WTC11 (cell line): ENCODE measurements around the gene LGALSL. TPM values are rescaled to one million over a fixed set of nuclear protein-coding genes. Genes with fewer than 3 reads are reported as not detected.

Experiments
- ATAC-seq: fragments of 200-7000 bp; cut with Tn5 transposase; 2 replicates; pipeline ENCODE4 v1.10.0; 2021; ENCODE audit warnings: mild to moderate bottlenecking, moderate library complexity
- CTCF ChIA-PET: fragments of 300-600 bp; sonication (Branson Sonifier 250); formaldehyde crosslinking; loops from one replicate; lab custom pipeline; 2021; ENCODE audit warnings: antibody characterized with exemption; lab: Charles Lee
- POLR2A ChIA-PET: fragments of 350-600 bp; sonication (Branson Sonifier 250); formaldehyde crosslinking; loops from one replicate; lab custom pipeline; 2021; ENCODE audit warnings: antibody characterized with exemption; lab: Charles Lee
- DNase-seq: peaks from one replicate; pipeline ENCODE4 v3.0.0; 2021; ENCODE audit warnings: low spot score
- H3K27ac Mint-ChIP-seq: 2 replicates; pipeline ENCODE4 v1.8.0; 2021; ENCODE audit warnings: mixed read lengths
- H3K27me3 Mint-ChIP-seq: 2 replicates; pipeline ENCODE4 v1.8.0; 2021; ENCODE audit warnings: low read depth, mild to moderate bottlenecking, moderate library complexity, mixed read lengths
- H3K36me3 Mint-ChIP-seq: 2 replicates; pipeline ENCODE4 v1.8.0; 2021; ENCODE audit warnings: mixed read lengths
- H3K4me1 Mint-ChIP-seq: 2 replicates; pipeline ENCODE4 v1.8.0; 2022; ENCODE audit warnings: mixed read lengths
- H3K4me3 Mint-ChIP-seq: 2 replicates; pipeline ENCODE4 v1.8.0; 2021; ENCODE audit warnings: mild to moderate bottlenecking, moderate library complexity, mixed read lengths
- H3K9me3 Mint-ChIP-seq: 2 replicates; pipeline ENCODE4 v1.8.0; 2021; ENCODE audit warnings: mixed read lengths
- ERG ChIP-seq: fragments of 250-450 bp; sonication (Bioruptor Pico); IDR thresholded peaks from 2 replicates; pipeline ENCODE4 v1.8.0; 2021; ENCODE audit warnings: mild to moderate bottlenecking
- ETV6 ChIP-seq: sonication (generic); formaldehyde crosslinking; IDR thresholded peaks from 2 replicates; pipeline ENCODE4 v1.8.1; 2022; ENCODE audit warnings: mild to moderate bottlenecking, missing genetic modification reagents
- FOXK1 ChIP-seq: sonication (generic); formaldehyde crosslinking; IDR thresholded peaks from 2 replicates; pipeline ENCODE4 v1.8.0; 2022; ENCODE audit warnings: mild to moderate bottlenecking, moderate library complexity, missing genetic modification reagents
- FOXP4 ChIP-seq: sonication (generic); formaldehyde crosslinking; IDR thresholded peaks from 2 replicates; pipeline ENCODE4 v1.8.0; 2022; ENCODE audit warnings: mild to moderate bottlenecking, missing genetic modification reagents
- GABPB1 ChIP-seq: sonication (generic); formaldehyde crosslinking; IDR thresholded peaks from 2 replicates; pipeline ENCODE4 v1.8.1; 2023; ENCODE audit warnings: mild to moderate bottlenecking, missing genetic modification reagents
- HMGA2 ChIP-seq: fragments of 250-450 bp; sonication (Bioruptor Pico); IDR thresholded peaks from 2 replicates; pipeline ENCODE4 v1.4.0; 2021; ENCODE audit warnings: mild to moderate bottlenecking, moderate library complexity
- NR1H2 ChIP-seq: sonication (generic); formaldehyde crosslinking; IDR thresholded peaks from 2 replicates; pipeline ENCODE4 v1.9.0; 2021; ENCODE audit warnings: mild to moderate bottlenecking, moderate library complexity, missing genetic modification reagents
- SMAD4 ChIP-seq: sonication (generic); formaldehyde crosslinking; IDR thresholded peaks from 2 replicates; pipeline ENCODE4 v1.8.0; 2022; ENCODE audit warnings: mild to moderate bottlenecking, missing genetic modification reagents
- TEAD1 ChIP-seq: sonication (generic); formaldehyde crosslinking; IDR thresholded peaks from 2 replicates; pipeline ENCODE4 v1.8.0; 2022; ENCODE audit warnings: mild to moderate bottlenecking, missing genetic modification reagents
- TEAD4 ChIP-seq: sonication (generic); formaldehyde crosslinking; IDR thresholded peaks from 2 replicates; pipeline ENCODE4 v1.8.0; 2022; ENCODE audit warnings: mild to moderate bottlenecking, missing genetic modification reagents
- ZMAT4 ChIP-seq: fragments of 250-450 bp; sonication (Bioruptor Pico); IDR thresholded peaks from 2 replicates; pipeline ENCODE4 v1.9.0; 2021; ENCODE audit warnings: mild to moderate bottlenecking
- ZNF121 ChIP-seq: sonication (generic); formaldehyde crosslinking; IDR thresholded peaks from 2 replicates; pipeline ENCODE4 v1.8.0; 2023; ENCODE audit warnings: missing genetic modification reagents
- ZNF281 ChIP-seq: sonication (generic); formaldehyde crosslinking; IDR thresholded peaks from 2 replicates; pipeline ENCODE4 v1.8.0; 2023; ENCODE audit warnings: mild to moderate bottlenecking, missing genetic modification reagents
- ZNF425 ChIP-seq: fragments of 250-450 bp; sonication (Bioruptor Pico); conservative IDR thresholded peaks from 2 replicates; pipeline ENCODE4 v1.9.0; 2021; ENCODE audit warnings: mild to moderate bottlenecking
- total RNA-seq: library from RNA; stranded (reverse); gene quantifications from 3 replicates; pipeline ENCODE4 v1.2.3, GENCODE V29; 2021
- TF ChIP-seq, protein P1 (sequence below): fragments of 250-450 bp; sonication (Bioruptor Pico); IDR thresholded peaks from 2 replicates; pipeline ENCODE4 v1.9.0; 2021; ENCODE audit warnings: mild to moderate bottlenecking, borderline replicate concordance
- TF ChIP-seq, protein P2 (sequence below): sonication (generic); formaldehyde crosslinking; IDR thresholded peaks from 2 replicates; pipeline ENCODE4 v1.8.0; 2022; ENCODE audit warnings: missing genetic modification reagents

Gene LGALSL
- total RNA-seq, 1 experiment from 2014 or later = 21.0 TPM

DNA sequence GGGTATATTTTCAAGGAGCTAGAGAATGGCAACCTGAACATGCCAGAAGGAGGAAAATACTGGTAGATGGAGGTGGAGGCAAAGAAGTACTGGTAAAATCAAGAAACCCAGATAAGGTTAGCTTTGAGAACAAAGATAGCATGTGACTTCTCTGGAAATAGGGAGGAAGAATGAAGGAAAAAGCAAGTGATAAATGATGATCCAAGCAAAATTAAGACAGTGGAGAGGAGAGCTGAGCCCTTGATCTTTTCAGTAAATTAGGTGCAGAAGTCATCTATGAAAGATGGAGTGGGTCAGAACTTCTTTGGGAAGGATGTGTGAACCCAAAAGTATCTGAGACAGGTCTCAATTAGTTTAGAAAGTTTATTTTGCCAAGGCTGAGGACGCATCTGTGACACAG lies 44.5 kb downstream of the LGALSL start:
- H3K4me3 Mint-ChIP-seq = no peak overlapping the region
- H3K36me3 Mint-ChIP-seq = no peaks in the 10 kb centered on the region
- H3K27ac Mint-ChIP-seq = no peak overlapping the region
- H3K9me3 Mint-ChIP-seq = no peaks in the 10 kb centered on the region
- ATAC-seq (no peak), DNase-seq (no peak)
- H3K4me1 Mint-ChIP-seq = peaks cover 21% of the 10 kb centered on the region
- no peak for TF ChIP-seq FOXP4 (CRISPR knock-in tag)
- TF ChIP-seq ERG (CRISPR knock-in tag) = no peak
- TF ChIP-seq, protein P1, sequence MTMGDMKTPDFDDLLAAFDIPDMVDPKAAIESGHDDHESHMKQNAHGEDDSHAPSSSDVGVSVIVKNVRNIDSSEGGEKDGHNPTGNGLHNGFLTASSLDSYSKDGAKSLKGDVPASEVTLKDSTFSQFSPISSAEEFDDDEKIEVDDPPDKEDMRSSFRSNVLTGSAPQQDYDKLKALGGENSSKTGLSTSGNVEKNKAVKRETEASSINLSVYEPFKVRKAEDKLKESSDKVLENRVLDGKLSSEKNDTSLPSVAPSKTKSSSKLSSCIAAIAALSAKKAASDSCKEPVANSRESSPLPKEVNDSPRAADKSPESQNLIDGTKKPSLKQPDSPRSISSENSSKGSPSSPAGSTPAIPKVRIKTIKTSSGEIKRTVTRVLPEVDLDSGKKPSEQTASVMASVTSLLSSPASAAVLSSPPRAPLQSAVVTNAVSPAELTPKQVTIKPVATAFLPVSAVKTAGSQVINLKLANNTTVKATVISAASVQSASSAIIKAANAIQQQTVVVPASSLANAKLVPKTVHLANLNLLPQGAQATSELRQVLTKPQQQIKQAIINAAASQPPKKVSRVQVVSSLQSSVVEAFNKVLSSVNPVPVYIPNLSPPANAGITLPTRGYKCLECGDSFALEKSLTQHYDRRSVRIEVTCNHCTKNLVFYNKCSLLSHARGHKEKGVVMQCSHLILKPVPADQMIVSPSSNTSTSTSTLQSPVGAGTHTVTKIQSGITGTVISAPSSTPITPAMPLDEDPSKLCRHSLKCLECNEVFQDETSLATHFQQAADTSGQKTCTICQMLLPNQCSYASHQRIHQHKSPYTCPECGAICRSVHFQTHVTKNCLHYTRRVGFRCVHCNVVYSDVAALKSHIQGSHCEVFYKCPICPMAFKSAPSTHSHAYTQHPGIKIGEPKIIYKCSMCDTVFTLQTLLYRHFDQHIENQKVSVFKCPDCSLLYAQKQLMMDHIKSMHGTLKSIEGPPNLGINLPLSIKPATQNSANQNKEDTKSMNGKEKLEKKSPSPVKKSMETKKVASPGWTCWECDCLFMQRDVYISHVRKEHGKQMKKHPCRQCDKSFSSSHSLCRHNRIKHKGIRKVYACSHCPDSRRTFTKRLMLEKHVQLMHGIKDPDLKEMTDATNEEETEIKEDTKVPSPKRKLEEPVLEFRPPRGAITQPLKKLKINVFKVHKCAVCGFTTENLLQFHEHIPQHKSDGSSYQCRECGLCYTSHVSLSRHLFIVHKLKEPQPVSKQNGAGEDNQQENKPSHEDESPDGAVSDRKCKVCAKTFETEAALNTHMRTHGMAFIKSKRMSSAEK (CRISPR knock-in tag) = no peak
- no peak for TF ChIP-seq FOXK1 (CRISPR knock-in tag)
- TF ChIP-seq TEAD4 = no peak
- TF ChIP-seq HMGA2 (CRISPR knock-in tag) = no peak
- no peak for TF ChIP-seq ETV6 (CRISPR knock-in tag)
- no peak for TF ChIP-seq TEAD1 (CRISPR knock-in tag)
- no peaks in the 10 kb centered on the region for H3K27me3 Mint-ChIP-seq
- ChIA-PET CTCF (interaction anchor here (0.9 to 2.0 kb wide), 3 partner anchors 11 to 168 kb away, joined by 4 to 15 read pairs (median 9); partner anchors contain the start of gene AFTPH), POLR2A (no interaction called here)

DNA sequence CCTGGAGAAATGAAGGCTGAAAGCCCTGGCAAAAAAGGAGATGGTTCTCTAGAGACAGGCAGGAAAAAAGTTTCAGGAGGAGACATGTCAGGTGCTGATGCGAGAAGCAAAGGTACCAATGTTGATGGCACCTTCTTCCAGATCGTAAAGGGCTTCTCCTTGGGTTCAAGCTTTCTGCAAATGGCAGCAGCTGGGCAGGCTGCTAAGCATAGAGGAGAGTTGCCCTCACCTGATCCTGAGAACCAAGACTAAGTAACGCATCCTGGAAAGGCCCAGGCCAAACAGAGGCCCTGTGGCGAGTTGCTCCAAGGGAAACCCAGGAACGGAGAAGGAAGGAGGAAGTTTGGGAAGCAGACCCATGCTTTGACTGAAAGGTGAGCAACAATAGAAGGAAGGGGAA lies 46.6 kb downstream of the LGALSL start:
- Mint-ChIP-seq H3K9me3 (no peaks in the 10 kb centered on the region), H3K27me3 (no peaks in the 10 kb centered on the region), H3K36me3 (no peaks in the 10 kb centered on the region), H3K27ac (no peak overlapping the region), H3K4me3 (no peak overlapping the region), H3K4me1 (peaks cover 16% of the 10 kb centered on the region)
- ATAC-seq (no peak), DNase-seq (no peak)
- TF ChIP-seq SMAD4 (CRISPR knock-in tag) = no peak
- TF ChIP-seq NR1H2 (CRISPR knock-in tag) = no peak
- TF ChIP-seq, protein P2, sequence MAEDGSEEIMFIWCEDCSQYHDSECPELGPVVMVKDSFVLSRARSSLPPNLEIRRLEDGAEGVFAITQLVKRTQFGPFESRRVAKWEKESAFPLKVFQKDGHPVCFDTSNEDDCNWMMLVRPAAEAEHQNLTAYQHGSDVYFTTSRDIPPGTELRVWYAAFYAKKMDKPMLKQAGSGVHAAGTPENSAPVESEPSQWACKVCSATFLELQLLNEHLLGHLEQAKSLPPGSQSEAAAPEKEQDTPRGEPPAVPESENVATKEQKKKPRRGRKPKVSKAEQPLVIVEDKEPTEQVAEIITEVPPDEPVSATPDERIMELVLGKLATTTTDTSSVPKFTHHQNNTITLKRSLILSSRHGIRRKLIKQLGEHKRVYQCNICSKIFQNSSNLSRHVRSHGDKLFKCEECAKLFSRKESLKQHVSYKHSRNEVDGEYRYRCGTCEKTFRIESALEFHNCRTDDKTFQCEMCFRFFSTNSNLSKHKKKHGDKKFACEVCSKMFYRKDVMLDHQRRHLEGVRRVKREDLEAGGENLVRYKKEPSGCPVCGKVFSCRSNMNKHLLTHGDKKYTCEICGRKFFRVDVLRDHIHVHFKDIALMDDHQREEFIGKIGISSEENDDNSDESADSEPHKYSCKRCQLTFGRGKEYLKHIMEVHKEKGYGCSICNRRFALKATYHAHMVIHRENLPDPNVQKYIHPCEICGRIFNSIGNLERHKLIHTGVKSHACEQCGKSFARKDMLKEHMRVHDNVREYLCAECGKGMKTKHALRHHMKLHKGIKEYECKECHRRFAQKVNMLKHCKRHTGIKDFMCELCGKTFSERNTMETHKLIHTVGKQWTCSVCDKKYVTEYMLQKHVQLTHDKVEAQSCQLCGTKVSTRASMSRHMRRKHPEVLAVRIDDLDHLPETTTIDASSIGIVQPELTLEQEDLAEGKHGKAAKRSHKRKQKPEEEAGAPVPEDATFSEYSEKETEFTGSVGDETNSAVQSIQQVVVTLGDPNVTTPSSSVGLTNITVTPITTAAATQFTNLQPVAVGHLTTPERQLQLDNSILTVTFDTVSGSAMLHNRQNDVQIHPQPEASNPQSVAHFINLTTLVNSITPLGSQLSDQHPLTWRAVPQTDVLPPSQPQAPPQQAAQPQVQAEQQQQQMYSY (CRISPR knock-in tag) = no peak
- ChIA-PET CTCF (no interaction called here), POLR2A (no interaction called here)

GRCh38 chr2:64501946-64502345 lies 48.0 kb downstream of the LGALSL start:
- no peak overlapping the region for H3K4me3 Mint-ChIP-seq
- ChIA-PET CTCF (interaction anchor here (0.8 to 1.4 kb wide), 2 partner anchors 14 to 21 kb away, joined by 3 to 7 read pairs; no protein-coding TSS in a partner anchor), POLR2A (no interaction called here)
- ATAC-seq (no peak), DNase-seq (no peak)
- H3K27me3 Mint-ChIP-seq = no peaks in the 10 kb centered on the region
- H3K27ac Mint-ChIP-seq = no peak overlapping the region
- H3K4me1 Mint-ChIP-seq = peaks cover 16% of the 10 kb centered on the region
- no peaks in the 10 kb centered on the region for H3K36me3 Mint-ChIP-seq
- H3K9me3 Mint-ChIP-seq = no peaks in the 10 kb centered on the region
- no peak for TF ChIP-seq GABPB1 (CRISPR knock-in tag)
- no peak for TF ChIP-seq ZNF281 (CRISPR knock-in tag)
- no peak for TF ChIP-seq ZMAT4
- TF ChIP-seq ZNF425 (CRISPR knock-in tag) = no peak
- TF ChIP-seq ZNF121 (CRISPR knock-in tag) = no peak
